Measurements from ENCODE around the gene PYROXD2.
"Not testable (repeated sequence)": the region's sequence is repeated elsewhere in the genome, so short reads cannot be mapped to it uniquely, and the experiment has no call there.

The PYROXD2 gene

DNA sequence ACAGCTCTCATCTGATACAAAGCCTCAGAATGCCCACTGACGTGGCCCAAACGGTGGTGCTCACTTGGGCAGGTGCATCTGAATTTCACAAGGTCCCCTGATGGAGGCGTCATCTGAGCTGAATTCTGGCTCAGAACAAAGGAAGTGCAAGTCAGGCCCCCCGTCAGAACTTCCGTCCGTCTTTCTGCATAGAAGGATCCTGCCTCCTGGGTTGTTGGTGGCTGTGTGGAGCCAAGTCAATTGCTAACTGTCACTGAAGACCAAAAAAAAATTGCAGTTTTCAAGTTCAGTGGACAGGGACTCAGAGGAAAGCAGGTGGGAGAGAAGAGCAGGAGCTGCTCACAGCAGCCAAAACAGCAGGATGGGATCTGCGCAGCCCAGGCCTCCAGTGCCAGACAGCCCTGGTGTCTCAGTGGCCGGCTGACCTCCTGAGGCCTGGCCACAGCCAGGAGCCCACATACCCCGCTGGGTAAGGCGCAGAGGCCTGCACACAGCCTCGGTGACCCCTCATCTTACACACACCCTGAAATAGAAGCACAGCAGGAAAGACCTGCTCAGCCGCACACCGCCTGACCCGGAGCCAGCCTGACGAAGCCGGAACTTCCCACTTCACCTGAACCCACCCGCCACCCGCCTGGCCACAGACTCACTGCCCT, 49.4 kb downstream of the PYROXD2 start:
- DNase-seq (ENCODE audit: low spot score), result no peak

DNA sequence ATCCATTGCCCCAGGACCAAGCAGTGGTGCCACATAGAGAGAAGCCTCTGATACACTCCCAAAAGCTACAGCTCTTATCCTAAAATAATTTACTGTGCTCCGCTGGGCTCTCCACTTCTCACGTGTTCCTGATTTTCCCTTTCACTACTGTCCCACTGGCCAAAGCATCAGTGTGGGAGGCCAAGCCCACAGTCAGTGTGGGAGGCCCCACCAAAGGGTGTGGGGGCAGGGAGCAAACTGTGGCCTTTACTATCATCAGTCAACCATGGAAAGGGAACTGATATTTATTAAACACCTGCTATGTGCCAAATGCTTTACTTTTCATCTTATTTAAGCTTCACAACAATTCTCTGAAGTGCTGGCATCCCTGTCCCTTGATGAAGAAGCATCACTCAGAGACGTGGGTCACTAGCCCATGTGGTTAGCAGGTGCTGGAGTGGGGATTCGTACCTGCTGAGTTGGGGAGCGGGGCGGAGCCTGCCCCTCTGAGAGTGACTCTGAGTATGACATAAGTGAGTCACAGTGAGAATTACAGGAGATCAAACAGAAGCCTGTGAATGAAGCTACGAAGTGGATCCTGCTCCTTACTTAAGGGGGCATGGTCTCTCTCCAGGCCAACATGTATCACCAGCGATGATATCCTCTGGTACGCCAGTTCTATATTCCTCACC, 50.4 kb downstream of the PYROXD2 start:
- no peak for DNase-seq (ENCODE audit: low spot score)

DNA sequence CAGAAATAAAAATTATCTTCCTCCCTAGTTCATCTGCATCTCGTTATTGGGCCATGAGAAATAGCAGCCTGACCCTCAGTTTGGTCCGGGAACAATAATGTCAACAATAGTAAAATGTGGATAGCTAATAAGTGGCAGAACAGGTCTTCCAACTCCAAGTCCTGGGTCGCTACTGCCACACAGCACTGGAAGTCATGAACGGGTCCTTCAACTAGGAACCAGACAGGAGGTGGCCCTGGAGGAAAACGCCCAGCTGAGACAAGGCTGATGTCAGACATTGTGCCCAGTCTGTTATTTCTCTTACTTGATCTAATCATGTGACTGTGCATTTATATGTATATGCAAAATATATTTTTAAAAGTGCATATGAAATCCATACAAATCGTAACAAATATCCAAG, 51.8 kb downstream of the PYROXD2 start:
- DNase-seq (ENCODE audit: low spot score), result no peak

DNA sequence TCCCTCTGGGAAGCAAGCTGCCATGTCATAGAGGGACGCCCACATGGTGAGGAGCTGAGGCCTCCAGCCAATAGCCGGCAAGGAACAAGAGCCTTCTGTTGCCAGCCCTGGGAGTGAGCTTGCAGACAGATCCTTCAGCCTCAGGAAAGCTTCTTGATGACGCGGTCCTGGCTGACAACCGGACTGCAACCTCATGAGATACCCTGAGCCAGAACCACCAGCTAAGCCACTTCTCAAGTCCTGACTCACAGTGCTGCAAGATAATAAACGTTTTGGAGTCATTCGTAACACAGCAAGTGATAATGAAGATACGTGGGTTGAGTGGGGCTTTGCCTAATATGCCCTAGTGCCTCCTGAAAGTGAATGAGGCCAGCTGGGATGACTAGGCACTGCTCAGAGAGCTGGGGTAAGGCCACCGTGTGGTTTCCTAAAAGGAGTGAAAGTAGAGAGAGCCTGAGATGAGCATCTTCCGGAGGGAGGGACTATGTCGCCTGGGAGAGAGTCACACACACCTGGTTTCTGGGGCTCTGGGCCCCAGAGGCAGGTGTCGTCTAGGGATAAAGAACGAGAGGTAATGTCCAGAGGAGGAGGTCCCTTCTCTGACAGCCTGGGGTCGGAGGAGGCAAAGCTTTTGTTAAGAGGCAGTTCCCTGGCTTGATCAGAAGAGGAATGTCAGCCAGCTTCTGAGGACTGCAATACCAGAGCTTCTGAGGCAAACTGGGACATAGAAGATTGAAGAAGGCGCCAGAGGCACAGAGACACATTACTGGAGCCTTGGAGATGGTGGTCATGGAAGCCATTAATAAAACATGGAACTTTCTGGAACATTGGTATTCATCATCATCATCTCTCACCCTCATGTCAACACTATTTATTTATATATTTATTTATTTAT, 53.6 kb downstream of the PYROXD2 start:
- peak; percentile 69 for DNase-seq (ENCODE audit: low spot score)

DNA sequence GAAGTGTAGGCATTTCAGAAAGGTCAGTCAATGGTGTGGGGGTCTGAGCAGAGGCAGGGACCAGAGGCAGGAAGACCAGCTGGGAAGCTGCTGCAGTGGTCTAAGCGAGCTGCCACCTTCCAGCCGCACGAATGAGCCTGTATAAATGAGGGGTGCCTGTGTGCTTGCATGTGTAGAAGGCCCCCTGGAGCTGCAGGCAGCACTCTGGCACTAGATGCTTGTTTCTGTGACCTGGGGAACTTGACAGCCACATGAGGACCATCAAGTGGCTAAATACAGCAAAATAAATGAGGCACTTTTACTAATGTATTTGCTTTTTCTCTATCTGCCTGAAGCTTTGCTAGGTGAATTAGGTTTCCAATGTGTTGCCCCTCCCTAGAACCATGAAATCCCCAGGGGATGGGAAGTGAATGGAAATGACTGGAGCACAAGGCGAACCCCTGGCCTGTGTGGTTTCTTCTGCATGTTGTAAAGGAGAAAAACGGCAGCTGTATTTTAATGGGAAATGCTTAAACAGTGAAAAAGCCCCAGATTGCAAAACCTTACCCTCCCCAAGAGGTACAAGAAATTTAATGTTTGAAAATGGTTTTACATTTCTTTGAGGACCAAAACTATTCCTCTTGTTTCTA, 57.7 kb downstream of the PYROXD2 start:
- DNase-seq (ENCODE audit: low spot score), result no peak

DNA sequence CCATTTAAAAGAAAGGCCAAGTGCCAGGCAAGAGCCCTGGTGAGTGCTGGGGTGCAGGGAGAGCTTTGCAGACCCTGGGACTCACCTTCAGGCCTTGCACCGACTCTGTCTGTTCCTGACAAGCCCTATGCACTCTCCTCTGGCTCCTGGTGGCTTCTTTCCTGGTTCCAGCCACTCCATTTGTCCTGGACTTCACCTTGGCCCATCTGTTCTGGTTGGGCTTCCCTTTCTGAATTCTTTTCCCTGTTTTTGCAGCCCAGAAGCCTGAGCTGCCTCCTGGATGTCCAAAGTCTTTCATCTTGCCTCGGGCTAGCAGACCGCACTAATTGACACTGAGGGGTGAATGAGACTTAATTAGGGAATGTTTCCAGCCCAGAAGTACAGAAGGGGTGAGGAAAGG, 60.5 kb downstream of the PYROXD2 start:
- no peak for DNase-seq (ENCODE audit: low spot score)

DNA sequence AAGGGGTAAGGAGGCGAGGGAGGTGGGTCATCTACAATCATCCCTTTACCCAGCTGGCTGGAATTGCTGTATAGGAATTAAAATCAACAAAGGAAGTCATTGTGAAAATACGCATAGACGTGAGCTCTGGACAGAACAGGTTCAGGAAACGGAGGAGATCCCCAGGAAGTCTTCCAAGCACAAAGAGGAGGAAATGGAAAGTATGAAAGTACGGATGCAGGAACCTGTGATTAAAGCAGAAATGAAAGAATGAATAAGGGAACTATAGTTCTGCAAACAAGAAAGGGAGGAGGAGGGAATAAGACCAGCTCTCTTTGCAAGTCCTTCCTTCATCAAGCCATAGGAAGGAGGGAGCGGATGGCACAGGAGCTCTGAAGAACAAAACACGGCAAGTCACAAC, 61.8 kb downstream of the PYROXD2 start:
- no peak for DNase-seq (ENCODE audit: low spot score)

DNA sequence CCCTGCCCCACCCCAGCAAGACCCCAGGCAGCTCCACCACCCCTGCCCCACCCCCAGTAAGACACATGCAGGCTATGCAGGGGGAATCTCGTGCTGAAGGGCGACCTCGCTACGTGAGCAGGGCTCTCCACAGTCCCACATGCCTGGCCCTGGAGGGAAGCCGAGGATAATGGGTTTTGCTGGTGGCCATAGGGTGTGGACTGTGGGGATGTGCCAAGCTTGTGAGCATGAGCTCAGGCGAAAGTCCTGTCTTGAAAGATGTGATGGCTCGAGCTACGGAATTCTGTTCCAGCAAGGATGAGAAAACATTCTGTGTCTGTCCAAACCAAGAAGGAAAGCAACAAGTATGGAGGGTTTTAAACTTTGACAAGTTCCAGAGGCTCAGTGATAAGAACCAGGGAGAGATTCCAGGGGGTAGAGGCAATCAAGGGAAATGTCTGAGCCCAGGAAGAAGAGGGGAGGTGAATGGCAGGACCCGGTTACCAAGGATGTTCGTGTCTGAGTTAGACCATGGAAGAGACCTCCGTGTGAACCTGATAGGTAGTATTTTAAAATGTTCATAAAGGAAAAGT, 63.1 kb downstream of the PYROXD2 start:
- no peak for DNase-seq (ENCODE audit: low spot score)

DNA sequence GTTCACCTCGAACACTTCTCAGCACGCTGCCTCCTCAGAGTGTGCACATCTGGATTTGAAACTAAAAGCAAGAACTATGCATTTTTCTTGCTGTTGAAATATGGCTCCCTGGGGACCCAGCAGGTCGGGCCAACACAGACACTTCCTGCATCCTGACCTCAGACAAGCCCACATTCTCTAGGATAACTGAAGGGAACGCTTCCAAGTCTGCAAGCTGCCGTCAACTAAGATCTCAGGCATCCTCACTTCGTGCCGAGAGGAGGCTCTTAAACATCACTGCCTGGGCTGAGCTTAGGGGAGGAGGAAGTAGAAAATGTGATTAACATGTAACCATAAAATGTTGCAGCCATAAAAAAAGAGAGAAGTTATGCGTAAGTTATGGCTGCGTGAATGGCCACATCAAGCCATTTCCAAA, 65.5 kb downstream of the PYROXD2 start:
- DNase-seq (ENCODE audit: low spot score), result peak; percentile 8

DNA sequence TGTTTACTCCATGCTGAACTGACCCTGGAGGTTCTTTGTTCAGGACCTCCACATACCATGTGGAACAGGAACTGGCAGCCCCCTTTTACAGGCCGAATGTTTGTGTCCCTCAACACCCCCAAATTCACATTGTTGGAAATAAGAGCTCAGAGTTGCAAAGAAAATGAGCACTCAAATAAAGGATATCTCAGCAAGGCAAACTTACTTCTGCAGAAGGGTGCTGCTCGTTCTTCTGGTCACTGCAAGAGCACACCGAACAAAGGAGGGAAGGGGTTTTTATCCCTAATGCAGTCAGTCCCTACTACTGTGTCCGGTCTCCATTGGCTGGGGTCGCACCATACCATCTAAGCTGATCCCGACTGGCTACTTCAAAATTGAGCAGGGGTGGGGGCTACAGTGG, 68.1 kb downstream of the PYROXD2 start:
- DNase-seq (ENCODE audit: low spot score), result no peak

DNA sequence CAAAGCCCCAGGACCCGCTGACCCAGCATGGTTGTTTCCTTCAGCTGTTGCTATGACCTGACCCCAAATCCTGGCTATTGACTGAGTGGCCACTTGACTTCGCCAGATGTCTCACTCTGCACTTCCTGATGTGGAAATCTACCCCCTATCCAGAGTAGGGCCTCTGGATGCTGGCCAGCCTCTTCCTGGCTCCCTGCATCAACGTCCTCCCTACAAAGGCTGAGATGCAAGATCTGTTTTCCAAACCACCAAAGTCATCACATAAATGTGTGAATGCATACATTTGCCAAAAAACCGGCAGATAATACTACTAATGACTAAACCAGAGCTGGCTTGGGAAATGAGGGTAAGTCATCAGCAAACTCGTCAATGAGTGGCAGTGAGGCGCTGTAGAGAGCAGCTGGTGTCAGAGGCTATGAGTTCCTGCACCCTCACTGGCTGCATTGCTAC, 70.4 kb downstream of the PYROXD2 start:
- DNase-seq (ENCODE audit: low spot score), result no peak

DNA sequence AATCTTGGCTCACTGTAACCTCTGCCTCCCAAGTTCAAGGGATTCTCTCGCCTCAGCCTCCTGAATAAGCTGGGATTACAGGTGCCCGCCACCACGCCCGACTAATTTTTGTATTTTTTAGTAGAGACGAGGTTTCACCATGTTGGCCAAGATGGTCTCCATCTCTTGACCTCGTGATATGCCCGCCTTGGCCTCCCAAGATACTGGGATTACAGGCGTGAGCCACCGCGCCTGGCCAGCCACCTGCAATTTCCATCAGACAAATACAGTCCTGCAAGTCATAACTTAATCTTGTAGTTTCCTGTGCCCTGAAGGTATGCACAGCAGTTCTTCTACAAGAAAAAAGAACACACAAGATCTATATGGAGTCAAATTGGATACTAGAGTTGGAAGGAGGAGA, 73.3 kb downstream of the PYROXD2 start:
- not testable (repeated sequence) for DNase-seq (ENCODE audit: low spot score)

DNA sequence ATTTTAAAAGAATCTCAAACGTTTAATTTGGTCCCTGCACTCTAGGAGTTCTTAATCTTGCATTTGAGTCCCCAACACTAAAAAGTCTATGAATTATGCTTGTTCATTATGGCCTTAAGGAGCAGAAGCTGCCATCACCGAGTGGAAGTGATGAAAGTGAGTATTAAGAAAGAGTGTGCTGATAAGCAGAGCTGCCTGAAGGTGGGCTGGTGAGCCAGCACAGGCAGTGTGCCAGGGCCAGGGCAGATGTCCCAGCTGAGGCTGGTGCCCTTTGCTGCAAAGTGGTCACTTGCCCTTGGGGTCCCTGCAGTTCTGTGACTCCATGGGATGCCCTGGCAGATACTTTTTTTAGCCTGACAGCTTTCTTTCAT, 74.1 kb downstream of the PYROXD2 start:
- no peak for DNase-seq (ENCODE audit: low spot score)

DNA sequence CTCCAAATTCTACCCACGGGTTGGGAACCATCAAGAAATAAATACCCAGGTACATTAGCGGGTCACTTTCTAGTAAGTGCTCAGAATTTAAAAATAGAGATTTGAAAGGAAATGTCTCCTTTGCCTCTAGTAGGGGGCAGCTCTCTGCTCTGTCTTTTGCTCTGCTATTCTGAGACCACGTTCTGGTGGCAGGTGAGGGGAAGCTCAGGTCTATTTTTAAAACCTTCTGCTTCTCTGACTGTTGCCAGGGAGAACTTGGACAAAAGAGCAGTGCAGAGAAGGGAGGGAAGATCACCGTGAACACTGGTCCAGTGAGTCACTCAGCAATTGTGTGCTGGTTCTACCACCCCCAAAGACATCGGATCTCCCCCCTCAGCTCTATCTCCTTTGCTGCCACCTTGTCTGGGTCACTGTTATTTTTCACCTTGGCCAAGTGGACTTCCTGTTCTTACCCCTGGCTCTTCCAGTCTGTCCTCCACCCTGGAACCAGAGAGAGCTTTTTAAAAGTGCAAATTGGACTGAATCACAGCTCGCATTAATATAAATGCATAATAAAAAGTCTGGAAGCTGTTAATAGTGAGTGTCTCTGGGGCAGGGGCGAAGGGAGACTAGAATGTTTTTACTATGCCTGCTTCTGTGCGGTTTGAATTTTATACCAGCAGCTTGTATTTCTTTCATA, 74.6 kb downstream of the PYROXD2 start:
- DNase-seq (ENCODE audit: low spot score), result no peak

DNA sequence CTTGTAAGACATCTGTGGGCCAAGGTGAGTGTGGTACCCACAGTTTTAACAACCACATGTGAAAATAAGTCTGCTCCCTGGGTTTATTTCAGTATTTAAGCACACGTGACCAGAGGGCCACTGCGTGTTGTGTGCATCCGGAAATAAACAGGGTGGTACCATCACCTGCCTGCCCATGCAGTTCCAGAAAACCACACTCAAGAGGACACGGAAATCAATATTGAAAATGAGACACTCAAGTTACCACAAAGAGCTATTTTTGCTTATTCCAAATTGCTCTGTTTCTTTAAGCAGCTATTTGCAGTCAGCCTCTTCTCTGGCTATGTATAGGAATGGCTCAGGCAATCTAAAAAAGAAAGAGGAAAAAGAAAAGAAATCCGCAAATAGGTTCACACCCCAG, 75.2 kb downstream of the PYROXD2 start:
- DNase-seq (ENCODE audit: low spot score), result no peak

DNA sequence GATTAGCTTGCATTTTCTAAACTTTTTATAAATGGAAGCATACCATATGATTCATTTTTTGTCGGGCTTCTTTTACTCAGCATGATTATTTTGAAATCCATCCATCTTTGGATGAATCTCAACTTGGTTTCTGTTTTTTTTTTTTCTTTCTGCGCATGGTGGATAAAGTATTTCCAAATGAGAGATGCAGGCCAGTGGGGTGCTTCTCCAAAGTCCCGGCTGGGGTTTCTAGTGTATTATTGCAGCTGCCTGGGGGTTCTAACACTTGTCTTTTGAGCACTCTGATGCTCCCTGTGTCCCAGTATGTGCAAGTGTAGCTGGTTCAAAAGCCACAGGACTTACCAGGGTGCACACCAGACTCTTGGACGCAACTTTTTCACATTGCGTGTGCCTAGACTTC, 76.1 kb downstream of the PYROXD2 start:
- no peak for DNase-seq (ENCODE audit: low spot score)

DNA sequence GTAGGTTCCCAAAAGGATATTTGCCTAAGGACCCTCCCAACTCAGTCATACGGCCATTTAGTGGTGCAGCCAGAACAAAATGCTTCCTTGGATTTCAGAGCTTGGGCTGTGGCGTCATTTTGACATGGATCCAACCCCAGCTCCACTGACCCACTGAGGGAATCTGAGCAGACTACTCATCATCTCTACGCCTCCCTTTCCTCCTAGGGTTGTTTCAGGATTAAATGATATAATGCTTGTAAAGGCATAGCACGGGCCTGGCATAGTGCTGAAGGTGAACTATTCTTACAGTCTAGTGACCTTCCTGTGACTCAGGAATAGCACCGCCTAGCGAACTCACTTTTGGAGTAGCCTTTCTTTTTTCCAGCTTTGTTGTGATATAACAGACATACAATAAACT, 76.7 kb downstream of the PYROXD2 start:
- DNase-seq (ENCODE audit: low spot score), result no peak

DNA sequence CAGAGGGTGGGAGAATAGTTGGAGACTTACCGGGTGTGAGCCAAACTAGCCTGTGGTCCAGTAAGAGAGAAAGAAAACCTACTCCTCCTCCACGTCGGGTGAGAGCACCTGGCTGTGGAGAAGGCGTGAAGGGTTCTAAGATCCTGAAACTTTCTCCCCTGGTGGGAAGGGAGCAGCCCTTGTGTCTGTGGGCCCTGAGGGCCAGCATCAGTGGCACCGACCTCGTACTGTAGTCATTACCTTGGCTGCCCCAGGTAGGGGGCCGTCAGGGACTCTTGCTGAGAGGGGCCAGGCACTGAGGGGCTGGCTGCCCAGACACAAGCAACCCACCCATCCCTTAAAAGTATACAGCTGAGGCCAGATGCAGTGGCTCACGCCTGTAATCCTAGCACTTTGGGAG, 77.5 kb downstream of the PYROXD2 start:
- DNase-seq (ENCODE audit: low spot score), result no peak
